GM12878 (cell line): Measurements from ENCODE around the gene NRG3. TPM values are rescaled to one million over a fixed set of nuclear protein-coding genes. Genes with fewer than 3 reads are reported as not detected.

ENCODE experiments used
- ATAC-seq: fragments of 200-7000 bp; cut with Tn5 transposase; 3 replicates; pipeline ENCODE4 v1.9.1; 2020; ENCODE audit warnings: mild to moderate bottlenecking, moderate library complexity
- BruUV-seq: library from RNA; stranded (reverse); fragments of 400-500 nt; replicated peaks from 2 replicates; lab custom pipeline; 2021; lab: Mats Ljungman, UMichigan
- CTCF ChIA-PET: fragments of 300-600 bp; sonication (Branson Sonifier 250); formaldehyde crosslinking; extraction: SDS; loops from one replicate; lab custom pipeline; 2021; ENCODE audit warnings: inconsistent platforms; lab: Yijun Ruan, JAX
- POLR2A ChIA-PET: fragments of 350-600 bp; formaldehyde crosslinking; extraction: SDS; loops from one replicate; lab custom pipeline; 2021; ENCODE audit warnings: inconsistent platforms; lab: Charles Lee
- RAD21 ChIA-PET: fragments of 300-600 bp; sonication (Branson Sonifier 250); formaldehyde crosslinking; loops from one replicate; lab custom pipeline; 2023; ENCODE audit warnings: antibody characterized with exemption; ENCODE audit not compliant: unreplicated experiment; lab: Charles Lee
- SMC1A ChIA-PET: fragments of 300-600 bp; sonication (Branson Sonifier 250); formaldehyde crosslinking; loops from one replicate; lab custom pipeline; 2023; ENCODE audit not compliant: unreplicated experiment, uncharacterized antibody; lab: Charles Lee
- DNase-seq: peaks from one replicate; pipeline ENCODE4 v3.0.0-alpha.2; 2011; ENCODE audit warnings: low read depth, low spot score
- FAIRE-seq: peaks from 3 replicates; lab custom pipeline; 2011; peaks lifted over from hg19 to GRCh38; lab: Jason Lieb, UNC
- H2AFZ ChIP-seq: 2 replicates; pipeline ENCODE4 v1.6.0; 2011; ENCODE audit warnings: low read depth, low read length, control low read depth; ENCODE audit not compliant: control insufficient read depth
- H3K27ac ChIP-seq: 2 replicates; pipeline ENCODE4 v1.5.1; 2011; ENCODE audit warnings: control low read depth; ENCODE audit not compliant: control insufficient read depth, insufficient read depth
- H3K27me3 ChIP-seq, 2 experiments: replicated peaks in 1 of 2; 2 replicates each; pipeline versions ENCODE4 v1.6.0 to v1.6.1; 2011; ENCODE audit warnings: low read length in 1 of 2; ENCODE audit not compliant: control insufficient read depth in 2 of 2, insufficient read depth in 2 of 2
- H3K36me3 ChIP-seq, 2 experiments: 2 replicates each; pipeline ENCODE4 v1.5.1; 2011; ENCODE audit warnings: low read length in 1 of 2; ENCODE audit not compliant: control insufficient read depth in 2 of 2, insufficient read depth in 2 of 2
- H3K4me1 ChIP-seq: 2 replicates; pipeline ENCODE4 v1.6.1; 2011; ENCODE audit warnings: mild to moderate bottlenecking, low read length, moderate library complexity, mixed read lengths; ENCODE audit not compliant: control insufficient read depth, insufficient read depth
- H3K4me2 ChIP-seq: 2 replicates; pipeline ENCODE4 v1.6.0; 2011; ENCODE audit warnings: control low read depth; ENCODE audit not compliant: control insufficient read depth, insufficient read depth
- H3K4me3 ChIP-seq: fragments of 200-600 bp; sonication (generic); 2 replicates; pipeline ENCODE4 v1.5.1; 2016
- H3K79me2 ChIP-seq: 2 replicates; pipeline ENCODE4 v1.6.0; 2011; ENCODE audit warnings: low read length; ENCODE audit not compliant: control insufficient read depth, insufficient read depth
- H3K9ac ChIP-seq: 2 replicates; pipeline ENCODE4 v1.8.0; 2011; ENCODE audit warnings: low read length, control low read depth, mixed read lengths; ENCODE audit not compliant: control insufficient read depth, insufficient read depth
- H3K9me3 ChIP-seq: replicated peaks from 3 replicates; pipeline ENCODE4 v1.5.1; 2011; ENCODE audit warnings: mild to moderate bottlenecking, low read length; ENCODE audit not compliant: control insufficient read depth, insufficient read depth
- H4K20me1 ChIP-seq: 2 replicates; pipeline ENCODE4 v1.6.0; 2011; ENCODE audit not compliant: control insufficient read depth, insufficient read depth
- CBX3 ChIP-seq: fragments of 200-600 bp; sonication (generic); IDR thresholded peaks from 2 replicates; pipeline ENCODE4 v1.6.1; 2016; ENCODE audit warnings: low read depth, borderline replicate concordance
- CEBPZ ChIP-seq: fragments of 150-350 bp; IDR thresholded peaks from 2 replicates; pipeline ENCODE4 v1.6.1; 2016; ENCODE audit warnings: low read depth, low read length
- EED ChIP-seq: sonication (generic); IDR thresholded peaks from 2 replicates; pipeline ENCODE4 v1.6.1; 2016; ENCODE audit warnings: antibody characterized with exemption, low read depth
- MEF2A ChIP-seq: IDR thresholded peaks from 2 replicates; pipeline ENCODE4 v1.6.1; 2011; ENCODE audit warnings: low read depth, mild to moderate bottlenecking, low read length, moderate library complexity; ENCODE audit not compliant: insufficient read depth
- MTA3 ChIP-seq: IDR thresholded peaks from 2 replicates; pipeline ENCODE4 v1.6.1; 2012; ENCODE audit warnings: low read length, inconsistent platforms, borderline replicate concordance
- MYB ChIP-seq: fragments of 150-350 bp; IDR thresholded peaks from 2 replicates; pipeline ENCODE4 v1.6.1; 2014; ENCODE audit warnings: mild to moderate bottlenecking, low read depth, low read length, borderline replicate concordance
- RAD51 ChIP-seq: fragments of 450-650 bp; IDR thresholded peaks from 2 replicates; pipeline ENCODE4 v1.6.1; 2016; ENCODE audit warnings: moderate library complexity, mild to moderate bottlenecking, inconsistent platforms
- RB1 ChIP-seq: fragments of 450-650 bp; formaldehyde crosslinking; IDR thresholded peaks from 2 replicates; pipeline ENCODE4 v1.6.1; 2017; ENCODE audit warnings: mild to moderate bottlenecking, borderline replicate concordance
- SIX5 ChIP-seq: IDR thresholded peaks from 2 replicates; pipeline ENCODE4 v1.6.1; 2011; ENCODE audit warnings: mild to moderate bottlenecking, low read depth, low read length, moderate library complexity; ENCODE audit not compliant: severe bottlenecking
- SMARCA5 ChIP-seq: fragments of 450-650 bp; IDR thresholded peaks from 2 replicates; pipeline ENCODE4 v1.6.1; 2017; ENCODE audit warnings: mild to moderate bottlenecking
- SP1 ChIP-seq: IDR thresholded peaks from one replicate; pipeline ENCODE4 v1.6.1; 2011; ENCODE audit warnings: low read depth, low read length
- SPI1 ChIP-seq: IDR thresholded peaks from 2 replicates; pipeline ENCODE4 v1.6.1; 2011; ENCODE audit warnings: low read depth, mild to moderate bottlenecking, low read length, moderate library complexity, borderline replicate concordance; ENCODE audit not compliant: insufficient read depth
- TBL1XR1 ChIP-seq: IDR thresholded peaks from 2 replicates; pipeline ENCODE4 v1.6.1; 2012; ENCODE audit warnings: low read depth, low read length, improper control_type of control experiment
- YY1 ChIP-seq: IDR thresholded peaks from 2 replicates; pipeline ENCODE4 v1.6.1; 2011; ENCODE audit warnings: low read depth, mild to moderate bottlenecking, low read length
- ZNF24 ChIP-seq: fragments of 450-650 bp; IDR thresholded peaks from 2 replicates; pipeline ENCODE4 v1.6.1; 2017; ENCODE audit warnings: antibody characterized with exemption, mild to moderate bottlenecking
- WGBS: methylation state at CpG from one replicate; pipeline ENCODE4 v1.1.6; 2016; ENCODE audit warnings: low lambda C conversion rate; ENCODE audit not compliant: insufficient replicate concordance, insufficient coverage; ENCODE audit errors: missing lambda C conversion rate; 5-methylcytosine and 5-hydroxymethylcytosine counted together
- in situ Hi-C: fragments of 300-500 bp; cut with MboI; formaldehyde crosslinking; loops from 9 replicates; pipeline ENCODE4 v1.14.3; 2018; ENCODE audit warnings: mixed read lengths
- intact Hi-C: fragments of 100-400 bp; cut with micrococcal nuclease; formaldehyde crosslinking; loops from one replicate; pipeline ENCODE4 v1.14.2; 2022; ENCODE audit not compliant: unreplicated experiment
- polyA plus RNA-seq, 11 experiments: library from polyadenylated mRNA; depleted of rRNA in 4 of 11; unstranded in 6 of 11; stranded (reverse) in 5 of 11; fragments of >200 nt; fragmentation: Nextera tagmentation in 4 of 11; fragmentation: Illumina TruSeq in 1 of 11; extraction: Ambion mirVana in 4 of 11; extraction: Trizol in 1 of 11; gene quantifications; 1 replicate in 1 of 11; 2 replicates in 10 of 11; pipeline versions ENCODE4 v1.2.1 to v1.2.3, GENCODE V29; 2011 to 2016; ENCODE audit warnings: inconsistent platforms in 2 of 11, missing spikeins in 2 of 11, low read depth in 1 of 11
- total RNA-seq, 4 experiments: library from RNA; depleted of rRNA in 3 of 4; stranded (reverse); fragments of >200 nt in 3 of 4; fragmentation: Illumina TruSeq in 1 of 4; extraction: Trizol in 1 of 4; gene quantifications; 2 replicates each; pipeline versions ENCODE4 v1.2.1 to v1.2.3, GENCODE V29; 2013 to 2021
- TF ChIP-seq, protein P1 (sequence below), 3 experiments: IDR thresholded peaks in 2 of 3; conservative IDR thresholded peaks in 1 of 3; 2 replicates each; pipeline ENCODE4 v1.5.1; 2011; ENCODE audit warnings: low read depth in 3 of 3, low read length in 3 of 3, mild to moderate bottlenecking in 3 of 3, control low read depth in 2 of 3, moderate library complexity in 2 of 3, inconsistent platforms in 1 of 3, mixed read lengths in 1 of 3; ENCODE audit not compliant: control insufficient read depth in 2 of 3, insufficient read depth in 1 of 3; ENCODE audit errors: extremely low read depth in 1 of 3

NRG3 gene
- total and polyA plus RNA-seq, 10 of the 15 experiments (the other 5 are each of a cell fraction or from before 2014, with no cell fraction given): 0.03 to 0.41 (median 0.17) TPM; not detected in 3

GRCh38 chr10:82452046-82452445, 577.1 kb downstream of the NRG3 start (continued):
- TF ChIP-seq MEF2A (no peak), SIX5 (no peak), SPI1 (no peak)
- TF ChIP-seq, protein P1, sequence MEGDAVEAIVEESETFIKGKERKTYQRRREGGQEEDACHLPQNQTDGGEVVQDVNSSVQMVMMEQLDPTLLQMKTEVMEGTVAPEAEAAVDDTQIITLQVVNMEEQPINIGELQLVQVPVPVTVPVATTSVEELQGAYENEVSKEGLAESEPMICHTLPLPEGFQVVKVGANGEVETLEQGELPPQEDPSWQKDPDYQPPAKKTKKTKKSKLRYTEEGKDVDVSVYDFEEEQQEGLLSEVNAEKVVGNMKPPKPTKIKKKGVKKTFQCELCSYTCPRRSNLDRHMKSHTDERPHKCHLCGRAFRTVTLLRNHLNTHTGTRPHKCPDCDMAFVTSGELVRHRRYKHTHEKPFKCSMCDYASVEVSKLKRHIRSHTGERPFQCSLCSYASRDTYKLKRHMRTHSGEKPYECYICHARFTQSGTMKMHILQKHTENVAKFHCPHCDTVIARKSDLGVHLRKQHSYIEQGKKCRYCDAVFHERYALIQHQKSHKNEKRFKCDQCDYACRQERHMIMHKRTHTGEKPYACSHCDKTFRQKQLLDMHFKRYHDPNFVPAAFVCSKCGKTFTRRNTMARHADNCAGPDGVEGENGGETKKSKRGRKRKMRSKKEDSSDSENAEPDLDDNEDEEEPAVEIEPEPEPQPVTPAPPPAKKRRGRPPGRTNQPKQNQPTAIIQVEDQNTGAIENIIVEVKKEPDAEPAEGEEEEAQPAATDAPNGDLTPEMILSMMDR (IDR thresholded peaks at IDR 0.05 in 2 of 3, conservative IDR thresholded peaks at IDR 0.05 in 1 of 3; ENCODE audit: control insufficient read depth in 2 of 3, extremely low read depth in 1 of 3, insufficient read depth in 1 of 3, low read depth in 3 of 3, low read length in 3 of 3): no peak
- TF ChIP-seq, all 136 proteins: peak for 0

GRCh38 chr10:82452676-82453075, 577.7 kb downstream of the NRG3 start:
- POLR2A ChIA-PET: no interaction called here
- Histone ChIP-seq H3K4me2 (no peak overlapping the region), H3K4me1 (no peaks in the 10 kb centered on the region), H3K27ac (no peak overlapping the region), H3K9me3 (no peaks in the 10 kb centered on the region), H4K20me1 (no peaks in the 10 kb centered on the region), H3K4me3 (no peak overlapping the region), H3K27me3 (no peaks in the 10 kb centered on the region), H3K79me2 (no peaks in the 10 kb centered on the region), H3K9ac (no peak overlapping the region), H2AFZ (no peak overlapping the region), H3K36me3 (no peaks in the 10 kb centered on the region)
- CTCF ChIA-PET: no interaction called here
- no peak for FAIRE-seq
- ATAC-seq: no peak
- no peak for DNase-seq
- RAD21 ChIA-PET: no interaction called here
- SMC1A ChIA-PET: no interaction called here
- WGBS: 0% methylated on average over 1 of the region's 1 CpG
- in situ Hi-C loops (no loop called here), intact Hi-C loops (no loop called here)
- BruUV-seq: no TSS peak
- TF ChIP-seq MTA3 (no peak), ZNF24 (no peak), SP1 (no peak), SMARCA5 (no peak), CEBPZ (no peak), RAD51 (no peak), TBL1XR1 (no peak), RB1 (no peak), YY1 (no peak), CBX3 (no peak), EED (no peak), MYB (no peak)
